Smooth muscle cell (in vitro differentiated cells): ENCODE data around the gene EFCAB13. TPM values are rescaled to one million over a fixed set of nuclear protein-coding genes. Genes with fewer than 3 reads are reported as not detected.

Source experiments
- DNase-seq: peaks from one replicate; lab custom pipeline; 2025; ENCODE audit not compliant: unreplicated experiment; lab: John Stamatoyannopoulos, UW
- H2AFZ ChIP-seq: fragments of 200-600 bp; sonication (generic); 2 replicates; pipeline ENCODE4 v1.6.0; 2016; ENCODE audit warnings: antibody characterized with exemption, low read depth, mild to moderate bottlenecking
- H3F3A ChIP-seq: fragments of 200-600 bp; sonication (generic); 2 replicates; pipeline ENCODE4 v1.6.0; 2017; ENCODE audit warnings: antibody characterized with exemption, low read depth
- H3K27ac ChIP-seq: fragments of 200-600 bp; sonication (generic); 2 replicates; pipeline ENCODE4 v1.5.1; 2016; ENCODE audit warnings: low read depth, mild to moderate bottlenecking
- H3K27me3 ChIP-seq: fragments of 200-600 bp; sonication (generic); 2 replicates; pipeline ENCODE4 v1.6.1; 2016; ENCODE audit warnings: low read depth, mild to moderate bottlenecking
- H3K36me3 ChIP-seq: fragments of 200-600 bp; sonication (generic); 2 replicates; pipeline ENCODE4 v1.5.1; 2016; ENCODE audit warnings: low read depth
- H3K4me1 ChIP-seq: fragments of 200-600 bp; sonication (generic); 2 replicates; pipeline ENCODE4 v1.5.1; 2016; ENCODE audit warnings: low read depth
- H3K4me2 ChIP-seq: fragments of 200-600 bp; sonication (generic); 2 replicates; pipeline ENCODE4 v1.6.0; 2016; ENCODE audit warnings: mild to moderate bottlenecking
- H3K4me3 ChIP-seq: fragments of 200-600 bp; sonication (generic); 2 replicates; pipeline ENCODE4 v1.5.1; 2016; ENCODE audit warnings: mild to moderate bottlenecking
- H3K79me2 ChIP-seq: fragments of 200-600 bp; sonication (generic); 2 replicates; pipeline ENCODE4 v1.6.0; 2016; ENCODE audit warnings: low read depth, mild to moderate bottlenecking
- H3K9ac ChIP-seq: fragments of 200-600 bp; sonication (generic); 2 replicates; pipeline ENCODE4 v1.6.0; 2016; ENCODE audit warnings: low read depth
- H3K9me3 ChIP-seq: fragments of 200-600 bp; sonication (generic); replicated peaks from 2 replicates; pipeline ENCODE4 v1.5.1; 2016; ENCODE audit warnings: low read depth
- H4K20me1 ChIP-seq: fragments of 200-600 bp; sonication (generic); 2 replicates; pipeline ENCODE4 v1.6.0; 2016; ENCODE audit warnings: low read depth
- WGBS: methylation state at CpG from one replicate; pipeline ENCODE4 v1.1.7; 2016; ENCODE audit warnings: low lambda C conversion rate; 5-methylcytosine and 5-hydroxymethylcytosine counted together
- polyA plus RNA-seq: library from polyadenylated mRNA; unstranded; fragments of >200 nt; fragmentation: Nextera tagmentation; extraction: Ambion mirVana; gene quantifications from 2 replicates; pipeline ENCODE4 v1.2.1, GENCODE V29; 2016
- total RNA-seq: library from RNA; depleted of rRNA; stranded (reverse); fragments of >200 nt; gene quantifications from 2 replicates; pipeline ENCODE4 v1.2.3, GENCODE V29; 2014
- TF ChIP-seq, protein P1 (sequence below): fragments of 200-600 bp; sonication (generic); IDR thresholded peaks from 2 replicates; pipeline ENCODE4 v1.5.1; 2017; ENCODE audit warnings: borderline replicate concordance, mild to moderate bottlenecking, antibody characterized with exemption; ENCODE audit not compliant: insufficient read depth, poor library complexity, severe bottlenecking

EFCAB13 gene
- total and polyA plus RNA-seq, 2 experiments from 2014 or later, result 1.2 to 4.6 TPM

DNA sequence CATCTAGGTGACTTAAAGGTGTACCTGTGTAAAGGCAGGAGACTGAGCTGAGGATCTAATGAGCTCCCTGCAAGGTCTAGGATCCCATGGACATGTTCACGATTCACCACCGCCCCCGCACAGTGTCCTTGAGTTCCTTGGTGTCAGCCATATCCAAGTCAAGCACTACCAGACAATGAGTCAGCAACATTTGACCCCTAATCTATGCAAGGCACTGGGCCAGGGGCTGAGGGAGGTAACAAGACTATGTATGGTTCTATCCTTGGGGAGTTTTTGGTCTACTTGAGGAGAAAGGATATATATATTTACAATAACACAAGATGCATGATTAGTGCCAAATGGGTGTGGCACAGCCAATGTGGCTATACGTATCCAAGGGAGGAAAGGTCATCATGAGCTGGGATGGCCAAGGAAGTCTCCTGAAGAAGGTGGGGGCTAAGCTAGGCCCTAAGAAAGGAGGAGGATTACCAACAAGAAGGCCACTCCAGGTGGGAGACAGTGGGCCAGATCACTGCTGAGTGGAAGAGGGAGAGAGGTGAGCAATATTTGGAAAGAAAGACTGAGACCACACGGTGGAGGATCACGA is 35.1 kb upstream of the EFCAB13 start:
- 85% methylated on average over 6 of the region's 6 CpGs for WGBS
- Histone ChIP-seq H3K9ac (no peak overlapping the region), H3F3A (no peaks in the 10 kb centered on the region), H3K4me3 (no peak overlapping the region), H3K79me2 (no peaks in the 10 kb centered on the region), H3K27me3 (no peaks in the 10 kb centered on the region), H3K4me1 (no peaks in the 10 kb centered on the region), H4K20me1 (no peaks in the 10 kb centered on the region), H3K27ac (no peak overlapping the region), H3K9me3 (no peaks in the 10 kb centered on the region), H3K36me3 (no peaks in the 10 kb centered on the region), H2AFZ (no peak overlapping the region), H3K4me2 (no peak overlapping the region)
- TF ChIP-seq, protein P1, sequence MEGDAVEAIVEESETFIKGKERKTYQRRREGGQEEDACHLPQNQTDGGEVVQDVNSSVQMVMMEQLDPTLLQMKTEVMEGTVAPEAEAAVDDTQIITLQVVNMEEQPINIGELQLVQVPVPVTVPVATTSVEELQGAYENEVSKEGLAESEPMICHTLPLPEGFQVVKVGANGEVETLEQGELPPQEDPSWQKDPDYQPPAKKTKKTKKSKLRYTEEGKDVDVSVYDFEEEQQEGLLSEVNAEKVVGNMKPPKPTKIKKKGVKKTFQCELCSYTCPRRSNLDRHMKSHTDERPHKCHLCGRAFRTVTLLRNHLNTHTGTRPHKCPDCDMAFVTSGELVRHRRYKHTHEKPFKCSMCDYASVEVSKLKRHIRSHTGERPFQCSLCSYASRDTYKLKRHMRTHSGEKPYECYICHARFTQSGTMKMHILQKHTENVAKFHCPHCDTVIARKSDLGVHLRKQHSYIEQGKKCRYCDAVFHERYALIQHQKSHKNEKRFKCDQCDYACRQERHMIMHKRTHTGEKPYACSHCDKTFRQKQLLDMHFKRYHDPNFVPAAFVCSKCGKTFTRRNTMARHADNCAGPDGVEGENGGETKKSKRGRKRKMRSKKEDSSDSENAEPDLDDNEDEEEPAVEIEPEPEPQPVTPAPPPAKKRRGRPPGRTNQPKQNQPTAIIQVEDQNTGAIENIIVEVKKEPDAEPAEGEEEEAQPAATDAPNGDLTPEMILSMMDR, result no peak
- DNase-seq, result no peak

DNA sequence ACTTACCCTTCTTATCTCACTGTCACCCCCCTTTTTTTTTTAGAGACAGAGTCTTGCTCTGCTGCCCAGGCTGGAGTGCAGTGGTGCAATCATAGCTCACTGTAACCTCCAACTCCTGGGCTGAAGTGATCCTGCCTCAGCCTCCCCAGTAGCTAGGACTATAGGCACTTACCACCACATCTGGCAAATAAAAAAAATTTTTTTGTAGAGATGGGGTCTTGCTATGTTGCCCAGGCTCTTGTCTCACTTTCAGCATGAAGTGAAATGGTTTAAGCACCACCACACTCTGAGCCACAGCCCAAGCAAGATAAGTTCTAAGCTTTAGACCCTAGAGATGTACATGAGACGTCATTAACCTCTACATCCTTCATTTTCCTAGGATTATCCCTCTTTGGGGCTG is 34.5 kb upstream of the EFCAB13 start:
- no peak overlapping the region for H2AFZ ChIP-seq
- no peak overlapping the region for H3K4me3 ChIP-seq
- no peak overlapping the region for H3K9ac ChIP-seq
- no peak for DNase-seq
- TF ChIP-seq, protein P1, result no peak
- no peak overlapping the region for H3K4me2 ChIP-seq
- H3K27me3 ChIP-seq, result no peaks in the 10 kb centered on the region
- no peaks in the 10 kb centered on the region for H3K36me3 ChIP-seq
- H3K27ac ChIP-seq, result no peak overlapping the region
- H3F3A ChIP-seq, result no peaks in the 10 kb centered on the region
- no peaks in the 10 kb centered on the region for H3K4me1 ChIP-seq
- no peaks in the 10 kb centered on the region for H3K79me2 ChIP-seq
- H4K20me1 ChIP-seq, result no peaks in the 10 kb centered on the region
- H3K9me3 ChIP-seq, result no peaks in the 10 kb centered on the region
- 84% methylated on average over 1 of the region's 1 CpG for WGBS

DNA sequence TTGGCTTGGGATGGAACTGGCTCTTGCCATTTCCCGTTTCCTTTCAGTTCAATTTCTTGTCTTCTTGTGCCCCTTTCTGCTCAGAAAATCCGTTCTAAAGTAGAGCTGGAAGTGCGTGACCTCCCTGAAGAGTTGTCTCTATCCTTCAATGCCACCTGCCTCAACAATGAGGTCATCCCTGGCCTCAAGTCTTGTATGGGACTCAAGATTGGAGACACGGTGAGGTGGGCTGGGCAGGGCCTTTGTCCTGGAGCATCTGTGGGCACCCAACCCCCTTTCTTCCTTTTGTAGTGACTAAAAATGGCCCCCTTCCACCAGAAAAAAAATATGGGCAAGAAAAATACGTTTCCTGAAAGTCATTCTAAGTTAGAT is 32.9 kb upstream of the EFCAB13 start:
- peaks cover 7% of the 10 kb centered on the region for H3K4me1 ChIP-seq
- H3K9me3 ChIP-seq, result no peaks in the 10 kb centered on the region
- 87% methylated on average over 5 of the region's 5 CpGs for WGBS
- no peak for DNase-seq
- no peak overlapping the region for H3K27ac ChIP-seq
- no peaks in the 10 kb centered on the region for H3K36me3 ChIP-seq
- H3F3A ChIP-seq, result no peaks in the 10 kb centered on the region
- no peak overlapping the region for H3K9ac ChIP-seq
- TF ChIP-seq, protein P1, result no peak
- no peak overlapping the region for H2AFZ ChIP-seq
- no peak overlapping the region for H3K4me2 ChIP-seq
- no peaks in the 10 kb centered on the region for H3K79me2 ChIP-seq
- H3K4me3 ChIP-seq, result no peak overlapping the region
- no peaks in the 10 kb centered on the region for H4K20me1 ChIP-seq
- H3K27me3 ChIP-seq, result no peaks in the 10 kb centered on the region

DNA sequence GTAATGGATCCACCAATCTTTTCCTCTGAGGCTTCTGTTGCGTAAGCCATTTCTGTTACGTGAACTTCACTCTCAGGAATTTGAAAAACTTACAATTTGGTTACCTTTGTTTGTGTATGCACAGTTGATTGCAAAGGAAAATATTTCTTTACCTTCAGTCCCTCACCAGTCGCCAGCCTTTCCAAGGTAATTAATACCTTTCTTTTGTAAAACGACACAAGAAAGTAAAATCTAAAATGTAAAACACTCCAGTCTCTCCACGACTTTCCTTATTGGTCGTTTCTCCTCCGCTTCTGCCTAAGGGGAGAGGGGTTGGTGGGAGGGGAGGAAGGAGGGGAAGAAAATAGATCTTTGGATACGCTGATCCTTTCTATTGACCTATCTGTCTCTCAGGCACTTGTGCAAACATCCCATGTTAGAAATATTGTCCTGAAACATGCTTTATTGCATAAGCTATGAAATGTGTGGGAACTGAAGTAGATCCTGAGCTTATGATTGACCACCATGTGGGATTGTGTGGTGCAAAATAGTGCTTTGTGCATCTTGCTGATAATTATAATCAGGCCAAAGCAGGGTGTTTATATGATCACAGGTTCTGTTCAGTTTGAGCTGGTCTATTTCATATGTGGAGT is 32.4 kb upstream of the EFCAB13 start:
- TF ChIP-seq, protein P1, result no peak

More for the DNA sequence above, 32.4 kb upstream of the EFCAB13 start:
- Histone ChIP-seq H3K79me2 (no peaks in the 10 kb centered on the region), H3K4me1 (peaks cover 9% of the 10 kb centered on the region), H3K9ac (no peak overlapping the region), H3F3A (no peaks in the 10 kb centered on the region), H3K4me2 (no peak overlapping the region), H4K20me1 (no peaks in the 10 kb centered on the region), H2AFZ (no peak overlapping the region), H3K36me3 (no peaks in the 10 kb centered on the region), H3K4me3 (no peak overlapping the region), H3K27me3 (no peaks in the 10 kb centered on the region), H3K9me3 (no peaks in the 10 kb centered on the region), H3K27ac (no peak overlapping the region)
- DNase-seq, result no peak
- 71% methylated on average over 8 of the region's 8 CpGs for WGBS
